EL (cell line): ENCODE data around the gene EHMT1.

Source experiments
- DNase-seq: peaks from one replicate; pipeline ENCODE4 v3.0.0-alpha.2; 2016

EHMT1 gene

DNA sequence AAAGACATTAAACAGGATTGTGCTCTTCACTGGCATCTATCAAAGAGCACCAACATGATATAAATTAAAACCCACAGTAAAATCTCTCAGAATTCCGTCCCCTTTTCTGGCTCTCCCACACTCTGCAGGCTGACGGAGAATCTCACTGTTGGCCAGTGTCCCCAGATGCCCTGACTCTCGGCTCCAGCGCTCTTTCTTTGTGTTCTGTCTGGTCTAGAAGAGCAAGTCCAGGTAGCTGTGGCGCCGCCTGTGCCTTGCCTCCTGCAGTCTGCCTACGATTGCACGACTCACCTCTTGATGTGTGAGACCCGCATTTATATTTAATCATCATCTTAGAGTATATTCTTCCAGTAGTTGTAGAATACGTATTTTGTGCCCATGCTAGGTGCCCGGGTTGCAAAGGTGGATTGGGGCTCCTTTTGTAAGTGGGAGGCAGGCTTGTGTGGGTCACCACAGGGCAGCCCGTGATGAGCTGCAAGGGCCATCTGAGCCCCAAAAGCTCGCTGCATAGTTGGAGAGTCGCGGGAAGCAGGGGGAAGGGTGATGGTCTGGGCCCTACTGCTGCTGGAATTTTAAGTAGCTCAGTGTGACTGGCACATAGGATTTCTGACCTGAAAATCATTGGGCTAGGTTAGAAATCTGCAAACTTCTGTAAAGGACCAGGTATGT lies 55.6 kb downstream of the EHMT1 start:
- DNase-seq, result no peak

DNA sequence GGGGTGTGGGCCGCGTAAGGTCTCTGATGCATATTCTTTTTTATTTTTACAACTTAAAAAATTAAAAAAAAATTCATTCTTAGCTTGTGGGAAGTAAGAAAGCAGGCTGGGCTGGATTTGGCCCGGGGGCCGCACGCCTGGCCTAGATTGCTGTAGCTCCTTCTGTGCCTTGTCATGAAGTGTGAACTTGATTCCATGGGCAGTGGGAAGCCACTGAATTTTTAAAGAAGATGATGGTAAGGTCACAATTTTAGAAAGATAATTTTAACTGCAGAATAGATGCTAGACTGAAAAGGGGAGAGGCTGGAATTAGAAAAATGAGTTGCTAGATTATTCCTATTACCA lies 56.1 kb downstream of the EHMT1 start:
- DNase-seq, result no peak

DNA sequence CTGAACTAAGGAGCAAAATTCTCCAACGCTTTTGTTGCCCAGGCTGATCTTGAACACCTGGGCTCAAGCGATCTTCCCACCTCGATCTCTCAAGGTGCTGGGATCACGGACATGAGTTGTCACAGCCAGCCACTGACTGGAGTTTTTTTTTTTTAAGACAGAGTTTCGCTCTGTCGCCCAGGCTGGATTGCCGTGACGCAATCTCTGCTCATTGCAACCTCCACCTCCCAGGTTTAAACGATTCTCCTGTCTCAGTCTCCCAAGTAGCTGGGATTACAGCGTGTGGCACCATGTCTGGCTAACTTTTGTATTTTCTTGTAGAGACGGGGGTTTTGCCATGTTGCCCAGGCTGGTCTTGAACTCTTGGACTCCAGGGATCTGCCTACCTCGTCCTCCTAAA lies 58.2 kb downstream of the EHMT1 start:
- no peak for DNase-seq

DNA sequence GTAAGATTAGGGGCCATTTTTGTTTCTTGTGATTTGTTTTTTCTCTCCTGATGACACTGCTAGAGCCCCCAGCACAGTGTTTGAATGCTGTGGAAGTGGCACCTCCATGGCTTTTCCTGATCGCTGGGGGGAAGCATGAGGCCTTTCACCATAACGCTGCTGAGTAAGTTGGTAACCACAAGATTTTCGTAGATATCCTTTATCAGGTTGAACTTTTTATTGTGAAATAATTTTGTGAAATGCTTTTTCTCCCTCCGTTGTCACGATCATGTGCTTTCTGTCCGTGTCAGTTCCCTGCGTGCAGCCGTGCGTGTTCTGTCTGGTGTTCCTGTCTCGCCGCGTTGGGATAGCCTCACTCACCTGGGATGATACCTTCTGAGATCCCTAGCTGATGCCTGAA lies 59.4 kb downstream of the EHMT1 start:
- no peak for DNase-seq

DNA sequence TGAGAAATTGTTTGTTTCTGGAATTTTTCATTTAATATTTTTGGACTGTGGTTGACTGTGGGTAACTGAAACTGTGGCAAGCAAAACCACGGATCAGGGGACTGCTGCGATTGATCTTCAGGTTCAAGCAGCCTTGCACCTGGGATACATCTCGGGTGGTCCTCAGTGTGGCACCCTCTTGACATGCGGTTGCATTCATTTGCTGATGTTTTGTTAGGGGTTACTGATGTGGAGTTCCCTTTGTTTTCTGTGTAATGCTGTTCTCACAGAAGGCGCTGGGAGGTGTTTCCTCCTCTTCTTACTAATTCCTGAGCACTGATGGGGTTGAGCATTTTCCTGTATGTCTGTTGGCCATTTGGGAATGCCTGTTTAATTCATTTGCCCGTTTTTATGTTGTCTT lies 60.4 kb downstream of the EHMT1 start:
- no peak for DNase-seq

DNA sequence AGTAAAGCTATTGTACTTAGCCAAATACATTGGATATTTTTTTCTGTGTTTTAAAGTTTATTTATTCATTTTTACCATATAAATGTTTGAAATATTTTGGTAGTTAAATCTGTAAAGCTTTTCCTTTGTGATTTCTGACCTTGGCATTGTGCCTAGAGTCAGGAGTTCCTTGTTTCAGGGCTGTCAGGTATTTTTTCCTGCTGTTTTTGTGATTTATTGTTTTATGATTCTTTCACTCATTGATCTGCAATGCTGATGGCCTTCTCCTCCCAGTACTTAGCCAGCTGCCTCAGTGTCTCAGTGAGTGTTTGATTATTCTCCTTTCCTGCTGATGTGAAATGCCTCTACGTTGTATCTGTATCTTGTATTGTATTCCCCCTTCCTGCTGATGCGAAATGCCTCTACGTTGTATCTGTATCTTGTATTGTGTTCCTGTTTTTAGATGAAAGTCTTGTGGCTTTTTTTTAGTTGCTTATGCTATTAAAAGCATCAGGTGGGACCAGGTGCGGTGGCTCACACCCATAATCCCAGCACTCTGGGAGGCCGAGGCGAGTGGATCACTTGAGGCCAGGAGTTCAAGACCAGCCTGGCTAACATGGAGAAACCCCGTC lies 61.0 kb downstream of the EHMT1 start:
- no peak for DNase-seq

DNA sequence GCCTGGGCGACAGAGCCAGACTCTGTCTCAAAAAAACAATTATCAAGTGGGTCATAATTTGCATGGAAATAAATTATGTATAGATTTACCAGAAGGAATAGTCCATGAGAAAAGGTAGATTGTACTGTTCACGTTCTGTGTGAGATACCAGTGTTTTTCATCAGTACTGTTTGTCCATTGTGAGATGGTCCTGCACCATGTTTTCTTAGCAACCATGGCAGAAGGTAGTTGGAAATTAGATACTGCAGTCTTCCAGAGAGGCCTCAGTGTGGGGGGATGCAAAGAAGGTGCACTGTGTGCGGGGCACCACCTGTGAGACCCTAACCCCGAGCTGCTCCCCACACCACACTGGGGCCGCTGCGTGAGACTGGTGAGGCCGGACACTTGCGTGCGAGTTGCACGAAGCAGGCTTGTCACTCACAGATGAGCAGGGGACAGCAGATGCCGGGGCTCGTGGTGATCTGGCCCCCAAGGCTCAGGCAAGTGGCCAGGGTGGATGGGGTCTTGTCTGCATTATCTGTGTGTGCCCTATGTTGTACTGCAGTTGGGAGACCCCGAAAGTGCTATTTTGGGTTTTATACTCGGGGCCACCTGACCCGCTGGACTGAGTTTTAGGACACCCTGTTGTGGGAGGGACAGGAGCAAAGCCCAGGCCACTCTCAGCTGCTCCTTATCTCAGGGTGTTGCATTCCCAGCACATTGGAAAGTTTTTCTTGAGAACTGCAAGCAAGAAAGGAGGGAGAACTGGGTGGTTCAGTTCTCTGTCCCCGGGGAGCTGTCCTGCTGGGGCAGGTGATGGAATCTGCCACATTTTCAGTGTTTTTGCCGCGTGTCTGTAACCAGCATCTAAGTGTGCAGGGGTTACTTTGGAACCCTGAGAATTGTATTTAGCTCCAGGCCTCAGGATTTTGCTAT lies 61.9 kb downstream of the EHMT1 start:
- DNase-seq, result no peak

DNA sequence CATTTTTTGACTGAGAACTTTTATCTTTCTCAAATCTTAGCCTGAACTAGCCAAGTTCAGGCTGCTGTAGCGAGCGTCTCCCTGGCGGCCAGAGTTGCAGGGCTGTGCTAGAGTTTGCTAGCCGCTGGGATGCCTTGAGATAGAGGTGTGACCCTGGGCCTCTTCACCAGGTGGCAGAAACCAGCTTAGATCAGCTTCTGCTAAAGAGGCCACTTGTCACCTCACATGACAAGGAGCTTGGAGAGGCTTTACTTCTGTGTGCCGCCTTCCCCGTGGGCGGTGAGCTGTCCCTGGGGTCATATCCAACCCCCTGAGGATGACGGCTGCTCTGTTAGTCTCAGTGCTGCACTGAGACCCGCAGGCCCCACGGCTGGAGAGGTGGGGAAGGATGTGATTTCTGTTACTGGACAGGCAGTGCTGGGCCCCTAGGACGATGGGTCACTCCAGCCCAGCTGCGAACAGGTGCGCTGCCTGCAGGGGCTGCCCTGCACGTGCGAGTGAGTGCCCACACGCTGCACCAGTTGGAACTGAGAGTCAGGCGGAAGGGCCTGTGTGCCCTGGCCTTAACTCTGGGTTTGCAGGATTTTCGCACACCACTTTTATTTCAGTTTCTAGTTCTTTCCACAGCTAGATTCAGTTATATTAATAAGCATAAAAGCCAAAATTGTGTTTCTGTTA lies 63.8 kb downstream of the EHMT1 start:
- no peak for DNase-seq

DNA sequence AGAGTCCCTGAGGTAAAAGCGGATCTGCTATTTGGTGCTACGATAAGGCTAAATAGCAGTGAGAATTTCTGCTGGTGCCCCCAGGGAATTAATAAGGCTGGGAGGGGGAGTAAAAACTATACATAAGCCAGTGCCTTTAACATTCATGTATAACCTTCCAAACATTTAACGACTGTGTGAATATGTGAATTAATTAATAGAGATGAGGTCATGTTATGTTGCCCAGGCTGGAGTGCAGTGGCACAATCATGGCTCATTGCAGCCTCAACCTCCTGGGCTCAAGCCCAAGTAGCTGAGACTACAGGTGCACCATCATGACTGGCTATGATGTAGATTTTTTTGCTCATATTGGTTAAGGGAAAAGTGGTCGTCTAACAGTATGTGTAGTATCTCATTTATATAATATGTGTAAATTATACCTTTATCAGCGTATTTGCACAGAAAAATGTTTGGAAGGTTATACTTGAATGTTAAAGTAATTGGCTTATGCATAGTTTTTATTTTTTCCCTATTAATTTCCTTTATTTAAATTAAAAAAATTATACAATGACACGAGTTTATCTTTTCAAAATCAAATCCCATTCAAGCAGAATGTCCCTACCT lies 64.6 kb downstream of the EHMT1 start:
- DNase-seq, result no peak

DNA sequence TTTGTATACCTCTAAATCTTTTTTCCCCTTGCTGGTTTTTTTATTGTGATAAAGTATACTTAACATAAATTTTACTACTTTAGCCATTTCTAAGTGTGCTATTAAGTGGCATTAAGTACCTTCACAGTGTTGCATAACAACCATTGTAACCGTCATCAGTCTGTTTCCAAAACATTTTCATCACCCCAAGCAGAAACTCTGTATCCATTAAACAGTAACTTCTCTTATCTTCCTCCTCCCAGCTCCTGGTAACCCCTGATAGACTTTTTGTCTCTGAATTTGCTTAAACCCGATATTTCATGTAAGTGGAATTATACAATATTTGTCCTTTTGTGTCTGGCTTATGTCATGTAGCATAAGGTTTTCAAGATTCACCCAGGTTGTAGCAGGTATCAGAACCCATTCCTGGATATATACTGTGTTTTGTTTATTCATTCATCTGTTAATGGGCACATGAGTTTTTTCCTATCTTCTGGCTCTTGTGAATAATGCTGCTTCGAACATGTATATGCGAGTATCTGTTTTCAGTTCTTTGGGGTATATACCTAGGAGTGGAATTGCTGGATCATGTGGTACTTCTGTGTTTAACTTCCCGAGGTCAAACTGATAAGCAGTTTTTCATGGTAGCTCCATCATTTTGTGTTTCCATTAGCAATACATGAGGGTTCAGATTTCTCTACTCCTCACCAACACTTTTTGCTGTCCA lies 66.4 kb downstream of the EHMT1 start:
- no peak for DNase-seq

DNA sequence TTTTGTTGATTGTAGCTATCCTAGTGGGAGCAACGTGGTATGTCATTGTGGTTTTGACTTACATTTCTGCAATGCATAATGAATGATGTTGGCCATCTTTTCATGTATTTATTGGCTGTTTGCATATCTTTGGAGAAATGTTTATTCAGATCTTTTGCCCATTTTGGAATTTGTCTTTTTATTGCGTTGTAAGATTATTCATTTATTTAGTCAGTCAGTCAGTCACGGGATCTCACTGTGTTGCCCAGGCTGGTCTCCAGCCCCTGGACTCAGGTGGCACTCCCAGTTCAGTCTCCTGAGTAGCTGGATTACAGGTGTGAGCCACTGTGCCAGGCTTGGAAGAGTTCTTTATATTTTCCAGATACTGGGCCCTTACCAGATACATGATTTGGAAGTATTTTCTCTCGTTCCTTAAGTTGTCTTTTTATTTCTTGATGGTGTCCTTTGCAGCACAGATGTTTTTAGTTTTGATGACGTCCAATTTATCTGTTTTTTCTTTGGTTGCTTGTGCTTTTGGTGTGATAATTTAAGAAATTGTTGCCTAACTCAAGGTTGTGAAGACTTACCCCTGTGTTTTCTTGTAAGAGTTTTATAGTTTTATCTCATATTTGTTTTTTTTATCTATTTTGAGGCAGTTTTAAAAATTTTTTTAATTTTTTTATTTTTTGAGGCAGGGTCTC lies 67.1 kb downstream of the EHMT1 start:
- DNase-seq, result peak; percentile 80

DNA sequence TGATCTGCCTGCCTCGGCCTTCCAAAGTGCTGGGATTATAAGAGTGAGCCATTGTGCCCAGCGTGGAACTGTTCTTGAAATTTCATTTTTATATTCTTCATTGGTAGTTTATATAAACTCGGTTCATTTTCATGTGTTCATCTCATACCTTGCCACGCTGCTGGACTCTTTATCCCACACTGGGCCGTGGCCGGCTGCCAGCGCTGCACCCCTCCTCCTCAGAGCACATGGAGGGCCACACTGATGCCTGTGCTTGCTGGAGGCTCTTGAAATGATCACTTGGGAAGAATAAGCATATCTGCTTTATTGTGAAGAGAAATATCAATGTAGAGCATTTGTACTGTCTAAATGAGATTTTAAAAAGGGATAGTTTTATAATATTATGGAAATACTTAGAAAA lies 69.5 kb downstream of the EHMT1 start:
- DNase-seq, result no peak

DNA sequence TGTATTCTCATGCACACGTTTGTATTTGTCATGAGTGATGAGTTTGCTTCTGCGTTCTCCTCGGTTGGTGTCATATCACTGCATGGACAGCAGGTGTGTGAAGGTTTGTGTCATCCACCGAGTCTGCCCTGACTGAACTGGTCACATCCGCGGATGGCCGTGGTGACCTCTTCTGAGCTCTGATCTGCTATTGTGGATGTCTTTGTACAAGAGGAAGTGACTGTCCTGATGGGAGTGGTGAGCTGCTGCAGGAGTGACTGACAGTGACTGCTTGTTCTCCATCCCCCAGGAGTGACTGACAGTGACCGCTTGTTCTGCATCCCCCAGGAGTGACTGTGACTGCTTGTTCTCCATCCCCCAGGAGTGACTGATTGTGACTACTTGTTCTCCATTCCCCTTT lies 69.9 kb downstream of the EHMT1 start:
- DNase-seq, result no peak

DNA sequence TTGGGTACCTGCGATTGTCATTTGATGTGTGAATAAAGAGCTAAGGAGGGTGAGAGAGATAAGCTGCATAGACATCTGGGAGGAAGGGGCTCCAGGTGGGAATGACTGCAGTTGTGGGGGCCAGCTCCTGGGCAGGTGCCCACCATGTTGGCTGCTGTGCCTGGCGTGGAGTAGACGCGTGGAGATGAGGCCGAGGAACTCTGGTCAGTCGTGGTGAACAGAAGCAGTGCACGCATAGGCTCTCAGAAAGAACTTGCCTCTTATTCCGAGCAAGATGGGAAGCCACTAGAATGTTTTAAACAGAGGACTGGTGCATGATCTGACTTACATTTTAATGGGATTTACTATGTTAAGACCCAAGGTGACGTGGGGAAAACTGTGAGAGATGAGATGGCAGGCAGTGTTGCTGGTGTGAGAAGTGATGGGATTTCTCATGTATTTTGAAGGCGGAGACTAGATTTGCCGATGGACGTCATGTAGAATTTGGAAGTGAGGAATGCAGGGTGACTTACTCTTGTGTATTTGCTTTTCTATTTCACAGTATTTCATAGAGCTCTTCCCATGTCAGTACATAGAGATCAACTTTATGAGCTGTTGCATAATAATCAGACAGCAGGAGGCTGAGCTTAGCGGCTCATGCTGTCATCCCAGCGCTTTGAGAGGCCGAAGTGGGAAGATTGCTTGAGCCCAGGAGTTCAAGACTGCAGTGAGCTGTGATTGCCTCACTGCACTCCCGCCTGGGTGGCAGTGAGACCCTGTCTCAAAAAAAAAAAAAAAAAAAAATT lies 71.1 kb downstream of the EHMT1 start:
- DNase-seq, result peak; percentile 50

DNA sequence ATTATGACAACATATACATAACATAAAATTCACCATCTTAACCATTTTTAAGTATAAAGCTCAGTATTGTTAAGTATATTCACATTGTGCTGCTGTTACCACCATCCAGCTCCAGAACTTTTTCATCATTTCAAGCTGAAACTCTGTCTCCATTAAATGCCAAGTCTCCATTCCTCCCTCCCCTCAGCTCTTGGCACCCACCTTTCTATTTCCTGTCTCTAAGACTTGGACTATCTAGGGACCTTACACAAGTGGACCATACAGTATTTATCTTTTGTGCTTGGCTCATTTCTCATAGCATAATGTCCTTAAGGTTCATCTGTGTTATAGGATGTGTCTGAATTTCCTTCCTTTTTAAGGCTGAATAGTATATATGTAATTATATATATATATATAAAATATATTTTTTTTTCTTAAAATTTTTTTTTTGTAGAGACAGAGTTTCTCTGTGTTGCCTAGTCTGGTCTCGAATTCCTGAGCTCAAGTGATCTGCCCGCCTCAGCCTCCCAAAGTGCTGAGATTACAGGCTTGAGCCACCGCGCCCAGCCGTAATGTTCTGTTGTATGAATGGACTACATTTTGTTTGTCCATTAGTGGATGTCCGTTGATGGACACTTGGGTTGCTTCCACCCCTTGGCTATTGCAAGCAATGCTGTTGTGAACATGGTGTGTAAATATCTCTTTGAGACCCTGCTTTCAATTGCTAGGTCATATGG lies 72.3 kb downstream of the EHMT1 start:
- no peak for DNase-seq

DNA sequence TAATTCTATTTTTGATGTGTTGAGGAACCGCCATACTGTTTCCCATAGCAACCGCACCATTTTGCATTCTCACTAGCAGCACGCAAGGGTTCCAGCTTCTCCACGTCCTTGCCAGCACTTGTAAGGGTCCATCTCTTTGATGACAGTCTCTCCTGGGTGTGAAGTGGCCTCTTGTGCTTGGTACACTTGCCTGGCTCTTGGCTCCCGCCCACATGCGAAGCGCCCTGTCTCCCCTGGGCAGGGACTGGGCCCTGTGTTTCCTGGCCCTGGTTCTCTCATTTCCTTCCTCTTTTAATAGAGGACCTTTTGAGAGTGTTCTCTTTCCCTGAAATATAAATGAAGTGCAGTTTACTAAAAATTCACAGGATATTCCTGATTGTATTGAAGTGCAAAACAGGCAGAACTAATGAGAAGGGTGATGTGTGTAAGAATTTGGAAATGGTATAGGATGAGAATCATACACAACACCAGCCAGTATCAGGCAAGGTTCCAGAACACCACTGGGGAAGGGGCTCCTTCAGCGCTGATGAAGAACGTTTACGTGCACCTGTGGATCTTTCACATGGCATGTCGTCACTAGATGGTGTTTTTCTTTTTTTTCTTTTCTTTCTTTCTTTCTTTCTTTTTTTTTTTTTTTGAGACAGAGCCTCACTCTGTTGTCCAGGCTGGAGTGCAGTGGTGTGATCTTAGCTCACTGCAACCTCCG lies 73.0 kb downstream of the EHMT1 start:
- no peak for DNase-seq

DNA sequence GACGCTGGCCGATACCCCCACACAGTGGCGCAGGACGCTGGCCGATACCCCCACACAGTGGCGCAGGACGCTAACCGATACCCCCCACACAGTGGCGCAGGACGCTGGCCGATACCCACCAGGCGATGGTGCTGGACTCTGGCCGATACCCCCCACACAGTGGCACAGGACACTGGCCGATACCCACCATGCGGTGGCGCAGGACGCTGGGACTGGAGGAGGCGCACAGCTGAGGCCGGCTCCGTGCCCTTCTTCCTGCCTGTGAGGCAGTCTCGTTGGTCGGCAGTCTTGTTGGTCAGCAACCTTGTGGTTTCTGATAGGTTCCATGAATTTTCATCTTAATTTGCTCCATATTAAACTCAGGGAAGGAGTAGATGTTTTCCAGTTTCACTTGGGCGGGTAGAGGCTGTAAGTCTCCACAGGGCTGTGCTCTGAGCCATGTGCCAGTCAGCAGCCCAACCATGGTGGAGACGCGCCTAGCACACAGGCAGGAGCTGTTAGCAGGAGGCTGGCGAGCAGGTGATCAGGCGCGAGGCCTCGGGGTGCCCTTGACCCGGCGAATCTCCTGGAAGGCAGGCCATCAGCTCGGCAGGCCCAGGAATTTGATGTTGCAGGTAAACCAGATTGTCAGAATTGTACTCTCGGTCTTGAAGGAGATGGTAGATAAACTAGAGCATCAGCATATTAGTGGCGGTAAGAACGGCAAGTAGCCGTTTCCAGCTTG lies 75.6 kb downstream of the EHMT1 start:
- no peak for DNase-seq

DNA sequence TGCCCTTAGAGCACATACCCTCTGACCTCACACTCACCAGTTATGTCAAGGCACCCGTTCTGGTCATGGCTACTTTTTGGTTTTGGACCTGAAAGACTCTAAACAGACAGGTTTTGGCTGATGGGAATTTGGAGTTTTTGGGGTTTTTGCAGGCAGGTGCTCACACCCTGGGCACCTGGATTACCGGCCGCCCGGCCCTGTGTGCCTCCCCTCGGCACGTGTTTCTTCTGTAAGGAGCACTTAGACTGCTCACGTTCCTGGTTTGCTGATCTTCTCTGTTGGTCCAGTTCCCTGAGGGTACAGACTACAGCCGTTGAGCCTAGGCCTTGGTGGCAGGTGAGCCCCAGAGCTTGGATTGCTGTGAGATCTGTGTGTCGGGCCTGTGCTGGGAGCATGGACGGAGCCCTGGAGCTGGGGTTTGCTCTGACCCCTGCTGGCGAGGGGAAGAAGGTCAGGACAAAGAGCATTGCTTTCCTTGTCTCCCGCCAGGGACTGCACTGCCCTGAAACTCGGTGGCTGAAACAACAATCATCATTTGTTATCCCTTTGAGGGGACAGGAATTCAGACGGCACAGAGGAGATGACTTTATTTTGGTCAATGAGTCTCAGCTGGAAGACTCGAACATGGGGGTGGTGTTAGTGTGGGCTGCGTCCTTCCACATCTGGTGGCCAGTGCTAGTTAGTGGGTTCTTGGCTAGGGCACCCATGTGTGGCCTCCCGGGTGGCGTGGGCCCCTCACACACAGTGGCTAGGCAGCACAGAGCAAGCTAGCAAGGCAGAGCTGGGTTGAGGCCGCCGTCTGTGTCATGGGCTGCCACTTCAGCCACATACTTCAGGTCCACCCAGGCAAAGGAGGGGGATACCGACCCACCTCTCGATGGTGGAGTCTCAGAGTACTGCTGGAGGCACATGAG lies 76.4 kb downstream of the EHMT1 start:
- DNase-seq, result peak; percentile 30
